HG03442 (cell line): ENCODE measurements around the gene WASHC4.
A peak's percentile ranks its signal among the peaks of the same experiment; 100 is the strongest.
"Not testable (repeated sequence)": the region's sequence is repeated elsewhere in the genome, so short reads cannot be mapped to it uniquely, and the experiment has no call there.

Source experiments
- ATAC-seq: cut with Tn5 transposase; IDR thresholded peaks from one replicate; pipeline ENCODE4 v1.9.1; 2021; ENCODE audit warnings: mild to moderate bottlenecking, moderate library complexity; ENCODE audit not compliant: unreplicated experiment

The WASHC4 gene

GRCh38 chr12:105089817-105090216 is 17.7 kb upstream of the WASHC4 start:
- ATAC-seq: no peak

DNA sequence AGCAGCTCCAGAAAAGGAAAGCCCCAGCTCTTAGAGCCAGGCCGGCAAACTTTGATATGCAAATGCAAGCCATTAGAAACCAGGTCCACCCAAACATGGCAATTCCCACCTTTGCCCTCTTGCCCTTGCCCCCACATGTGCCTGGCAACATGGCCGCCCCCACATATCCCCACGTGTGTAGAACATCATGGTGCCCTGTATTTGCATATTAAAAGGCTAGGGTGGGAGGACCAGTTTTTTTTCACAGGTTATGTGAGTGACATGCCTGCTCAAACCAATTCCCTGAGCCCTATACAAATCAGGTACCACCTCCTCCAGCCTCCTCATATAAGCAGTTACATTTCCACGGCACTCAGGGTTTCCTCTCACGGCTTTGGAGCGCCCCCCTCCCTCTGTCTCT is 17.2 kb upstream of the WASHC4 start:
- ATAC-seq: no peak

GRCh38 chr12:105091476-105092206 is 15.9 kb upstream of the WASHC4 start:
- ATAC-seq: no peak

DNA sequence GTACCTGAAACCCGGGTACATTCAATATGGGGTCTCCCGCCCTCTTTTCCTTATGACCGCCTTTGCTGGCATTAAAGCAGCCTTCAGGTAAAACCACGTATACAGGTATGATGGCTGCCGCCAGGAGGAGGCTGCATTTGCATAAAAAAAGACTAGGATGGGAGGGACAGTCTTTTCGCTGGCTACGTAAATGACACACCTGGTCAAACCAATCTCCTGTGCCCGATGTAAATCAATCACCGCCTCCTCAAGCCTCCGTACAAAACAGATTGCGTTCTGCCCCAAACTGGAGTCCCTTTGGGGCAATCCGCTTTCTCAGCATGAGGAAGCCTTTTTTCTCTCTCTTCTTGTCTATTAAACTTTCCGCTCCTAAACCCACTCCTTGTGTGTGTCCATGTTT is 15.2 kb upstream of the WASHC4 start:
- ATAC-seq: no peak

DNA sequence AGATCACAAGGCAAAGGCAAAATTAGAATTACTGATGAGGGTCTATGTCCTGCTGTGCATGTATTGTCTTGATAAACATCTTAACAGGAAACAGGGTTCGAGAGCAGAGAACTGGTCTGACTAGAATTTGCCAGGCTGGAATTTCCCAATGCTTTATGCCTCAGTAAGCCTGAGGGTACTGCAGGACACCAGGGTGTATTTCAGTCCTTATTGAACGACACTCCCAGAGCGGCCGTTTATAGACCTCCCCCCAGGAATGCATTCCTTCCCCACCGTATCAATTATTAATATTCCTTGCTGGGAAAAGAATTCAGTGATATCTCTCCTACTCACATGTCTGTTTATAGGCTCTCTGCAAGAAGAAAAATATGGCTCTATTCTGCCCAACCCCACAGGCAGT is 12.2 kb upstream of the WASHC4 start:
- not testable (repeated sequence) for ATAC-seq

DNA sequence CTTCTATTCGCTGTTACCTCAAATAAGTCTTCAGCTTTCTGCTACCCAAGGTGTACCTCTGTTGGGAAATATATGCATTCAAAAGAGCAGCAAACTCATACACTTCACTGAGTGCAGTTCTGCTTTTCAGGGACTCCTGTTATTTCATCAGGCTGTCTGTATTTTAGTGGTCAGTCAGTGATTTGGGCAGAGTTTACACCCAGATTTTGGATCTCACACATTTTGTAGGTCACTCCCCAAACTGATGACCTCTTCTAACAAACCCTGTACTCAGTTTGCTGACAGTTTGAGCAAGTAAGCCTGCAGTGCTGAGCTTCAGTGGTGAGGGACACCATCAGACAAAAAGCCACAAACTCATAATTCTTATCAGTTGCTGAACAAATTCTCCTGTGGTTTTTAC is 8.2 kb upstream of the WASHC4 start:
- ATAC-seq: no peak

GRCh38 chr12:105100207-105100985 is 7.1 kb upstream of the WASHC4 start:
- ATAC-seq: no peak

GRCh38 chr12:105100998-105101397 is 6.5 kb upstream of the WASHC4 start:
- ATAC-seq: no peak

GRCh38 chr12:105102673-105103072 is 4.9 kb upstream of the WASHC4 start:
- no peak for ATAC-seq

- no peak for ATAC-seq
Observed at GRCh38 chr12:105104762-105105161, 2.8 kb upstream of the WASHC4 start.

DNA sequence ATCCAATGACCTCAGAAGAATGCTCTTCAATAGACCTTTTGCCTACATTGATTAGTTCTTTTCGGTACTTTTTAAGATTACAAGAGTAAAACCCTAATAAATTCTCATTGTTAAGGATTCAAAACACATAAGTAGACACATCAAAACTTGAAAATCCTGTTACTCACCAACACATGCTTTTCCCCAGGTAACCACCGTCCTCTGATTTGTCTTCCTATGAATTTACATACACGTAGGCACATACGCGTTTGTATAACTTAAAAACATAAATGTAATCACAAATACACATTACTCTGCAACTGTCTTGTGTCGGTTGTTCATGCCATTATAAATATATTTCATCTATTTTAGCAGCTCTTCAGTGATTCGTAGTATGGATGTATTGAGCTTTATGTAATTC is 910 bp upstream of the WASHC4 start:
- ATAC-seq: no peak

DNA sequence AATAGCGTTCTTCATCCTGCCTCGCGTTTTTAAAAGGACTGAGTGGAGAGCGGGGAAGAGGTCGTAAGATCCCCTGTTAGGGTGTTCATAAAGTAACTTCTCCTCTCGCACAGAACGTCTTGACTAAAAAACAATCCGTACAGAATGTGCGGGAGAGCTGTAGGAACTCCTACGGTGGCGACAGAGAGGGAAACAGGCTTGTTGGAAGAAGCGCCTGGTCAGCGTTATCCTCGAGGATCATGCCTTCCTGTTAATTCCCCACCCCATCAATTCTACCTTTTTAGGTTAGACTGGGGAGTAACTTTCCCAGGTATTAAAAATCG is 399 bp upstream of the WASHC4 start:
- ATAC-seq: peak; percentile 3

- peak; percentile 30 for ATAC-seq
Observed at GRCh38 chr12:105109465-105110212, 2.1 kb downstream of the WASHC4 start.

- ATAC-seq: no peak
Observed at GRCh38 chr12:105110851-105111250, 3.3 kb downstream of the WASHC4 start.

GRCh38 chr12:105113094-105113493 is 5.6 kb downstream of the WASHC4 start:
- ATAC-seq: no peak

DNA sequence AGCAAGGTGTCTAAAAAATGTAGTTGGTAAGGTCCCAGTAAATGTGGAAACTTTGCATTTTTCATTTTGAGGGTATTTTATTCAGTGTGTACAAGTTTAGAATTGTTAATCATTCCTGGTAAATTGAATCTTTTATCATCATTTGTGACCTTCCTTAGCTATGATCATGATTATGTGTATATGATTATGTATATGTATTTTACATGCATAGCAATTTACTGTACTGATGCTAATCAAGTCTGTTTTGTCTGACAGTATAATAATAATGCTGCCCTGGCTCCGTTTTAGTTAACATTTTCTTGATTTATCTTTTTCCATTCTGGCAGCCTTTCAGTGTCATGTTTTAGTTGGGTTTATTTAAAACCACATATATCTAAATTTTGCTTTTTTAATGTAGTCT is 9.4 kb downstream of the WASHC4 start:
- no peak for ATAC-seq

GRCh38 chr12:105120551-105120950 is 13.0 kb downstream of the WASHC4 start:
- ATAC-seq: no peak

GRCh38 chr12:105138248-105138647 is 30.7 kb downstream of the WASHC4 start:
- ATAC-seq: no peak

DNA sequence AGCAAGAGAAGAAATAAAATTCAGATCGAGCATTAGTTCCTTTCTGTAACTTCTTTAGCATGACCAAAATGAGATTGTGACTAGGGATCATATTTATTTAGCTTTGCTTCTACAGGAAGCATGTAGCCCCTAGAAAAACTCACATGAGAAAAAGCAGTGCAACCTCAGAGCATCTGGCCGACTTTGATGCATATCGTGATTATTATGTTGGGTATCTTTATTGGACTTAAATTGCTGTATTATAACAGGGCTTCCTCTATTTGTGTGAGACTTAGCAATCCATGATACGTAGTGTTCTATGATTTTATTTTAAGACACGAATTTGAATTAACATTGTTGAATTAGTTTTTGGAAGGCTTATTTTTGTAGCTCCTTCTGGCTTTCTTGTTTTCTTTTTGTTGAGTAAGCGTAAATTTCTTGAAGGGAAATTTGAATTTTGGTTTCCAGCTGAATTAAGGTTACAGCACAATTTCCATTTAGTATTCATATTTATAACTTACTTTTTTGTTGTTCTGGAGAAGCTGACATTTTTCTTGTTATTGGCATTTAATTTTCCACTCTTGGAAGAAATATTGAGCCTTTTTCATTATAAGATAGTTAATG is 33.9 kb downstream of the WASHC4 start:
- no peak for ATAC-seq

- ATAC-seq: no peak
Observed at GRCh38 chr12:105142259-105142658, 34.7 kb downstream of the WASHC4 start.

GRCh38 chr12:105156260-105156659 is 48.7 kb downstream of the WASHC4 start:
- no peak for ATAC-seq
